Hypothalamus (tissue), 51 donors: ENCODE results near the gene TP73.
A peak's percentile ranks its signal among the peaks of the same experiment; 100 is the strongest.

Experiments
- DNase-seq, 51 donors: peaks; one replicate each; lab custom pipeline; 2025; lab: John Stamatoyannopoulos, UW

The TP73 gene

DNA sequence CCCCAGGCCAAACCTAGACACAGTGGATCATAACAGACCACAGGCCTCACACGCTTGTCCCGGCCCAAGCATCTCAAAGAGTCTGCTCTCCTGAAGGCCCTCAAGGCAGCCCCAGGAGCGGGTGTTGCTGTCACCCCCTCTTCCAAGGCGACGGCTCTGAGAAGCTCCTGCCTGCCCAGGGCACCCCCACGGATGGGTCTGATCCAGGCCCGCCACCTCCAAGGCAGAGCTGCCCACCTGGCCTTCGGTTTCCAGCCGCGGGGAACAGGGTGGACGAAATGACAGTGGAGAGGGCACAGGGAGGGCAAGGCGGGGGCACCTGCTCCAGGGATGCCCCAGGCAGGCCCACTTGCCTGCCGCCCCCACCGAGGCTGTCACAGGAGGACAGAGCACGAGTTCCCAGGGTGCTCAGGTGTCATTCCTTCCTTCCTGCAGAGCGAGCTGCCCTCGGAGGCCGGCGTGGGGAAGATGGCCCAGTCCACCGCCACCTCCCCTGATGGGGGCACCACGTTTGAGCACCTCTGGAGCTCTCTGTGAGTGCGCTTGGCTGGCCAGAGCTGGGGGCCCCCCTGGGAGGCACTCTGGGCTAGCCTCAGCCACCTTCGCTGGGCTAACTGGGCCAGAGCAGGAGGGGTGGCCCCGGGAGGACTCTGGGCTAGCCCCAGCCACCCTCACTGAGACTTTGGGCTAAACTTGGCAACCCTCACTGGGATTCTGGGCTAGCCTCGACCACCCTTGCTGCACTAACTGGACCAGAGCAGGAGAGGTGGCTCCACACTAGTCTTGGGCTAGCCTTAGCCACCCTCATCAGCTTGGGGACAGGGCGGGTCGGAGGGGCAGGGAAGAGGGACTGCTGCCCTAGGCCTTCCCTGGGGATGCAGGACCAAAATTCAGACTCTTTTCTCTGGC lies 29.8 kb downstream of the TP73 start:
- no peak for DNase-seq

DNA sequence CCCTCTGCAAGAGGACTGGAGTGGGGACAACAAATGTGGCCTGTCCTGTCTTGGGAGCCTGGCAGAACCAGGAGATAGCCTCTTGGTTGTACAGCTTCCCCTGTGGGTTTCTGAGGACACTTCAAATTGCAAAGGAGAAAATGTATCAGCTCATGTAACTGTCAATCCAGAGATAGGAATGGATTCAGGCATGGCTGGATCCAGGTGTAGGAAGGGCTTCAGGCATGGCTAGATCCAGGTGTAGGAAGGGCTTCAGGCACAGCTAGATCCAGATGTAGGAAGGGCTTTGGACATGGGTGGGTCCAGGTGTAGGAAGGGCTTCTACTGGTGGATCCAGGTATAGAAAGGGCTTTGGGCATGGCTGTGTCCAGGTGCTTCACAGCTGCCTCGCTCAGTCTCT lies 30.9 kb downstream of the TP73 start:
- no peak for DNase-seq

DNA sequence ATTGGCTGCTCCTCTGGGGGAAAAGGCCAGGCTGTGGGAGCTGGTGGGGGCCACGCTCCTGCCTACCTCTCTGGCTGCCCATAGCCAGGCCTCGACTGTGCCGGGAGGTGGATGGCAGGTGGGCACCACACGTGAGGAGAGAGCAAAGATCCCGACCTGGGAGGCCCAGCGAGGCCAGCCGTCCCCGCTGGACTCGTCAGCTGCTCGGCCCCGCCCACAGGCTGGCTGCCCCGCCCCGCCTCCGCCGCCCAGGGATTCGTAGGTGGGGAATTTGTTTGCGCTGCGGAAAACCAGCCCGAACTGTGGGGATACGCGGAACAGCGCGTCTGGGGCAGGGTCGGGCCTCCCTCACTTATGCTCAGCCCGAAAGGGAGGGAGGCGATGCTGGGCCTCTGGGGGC lies 31.7 kb downstream of the TP73 start:
- DNase-seq, result no peak

DNA sequence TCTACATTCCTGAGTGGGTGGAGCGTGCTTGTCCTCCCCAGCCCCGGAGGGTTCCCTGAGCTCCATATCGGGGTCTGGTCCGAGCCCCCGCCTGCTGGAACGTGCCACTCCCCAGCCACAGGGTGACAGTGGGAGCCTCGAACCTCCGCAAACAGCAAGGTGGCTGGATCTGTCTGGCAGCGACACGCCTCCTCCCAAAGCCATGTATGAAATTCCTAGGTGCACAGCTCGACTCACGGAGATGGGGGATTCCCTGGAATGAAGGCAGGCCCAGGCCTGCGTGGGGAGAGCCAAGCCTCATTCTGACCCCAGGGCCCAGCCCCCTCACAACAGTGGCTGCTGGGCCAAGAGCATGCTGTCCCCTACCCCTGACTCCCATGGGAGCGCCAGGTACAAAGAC lies 32.9 kb downstream of the TP73 start:
- DNase-seq, result no peak

DNA sequence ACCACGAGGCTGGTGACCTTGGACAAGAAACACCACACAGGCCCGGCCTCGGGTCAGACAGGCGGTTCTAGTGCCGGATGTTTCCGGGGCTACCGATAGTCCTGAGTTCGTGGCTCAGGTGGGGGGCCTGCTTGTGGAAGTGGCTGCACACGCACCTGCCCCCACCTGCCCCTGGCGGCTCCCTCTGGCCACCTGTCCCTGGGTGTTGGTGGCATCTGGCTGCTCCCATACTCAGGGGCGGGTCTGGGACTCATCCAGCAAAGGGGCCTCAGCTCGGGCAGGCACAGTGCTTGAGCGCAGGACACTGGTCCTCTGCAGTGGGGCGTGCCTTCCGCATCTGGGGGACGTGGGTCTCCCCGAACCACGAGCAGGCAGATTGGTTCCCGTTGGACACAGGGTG lies 33.6 kb downstream of the TP73 start:
- DNase-seq, result no peak

DNA sequence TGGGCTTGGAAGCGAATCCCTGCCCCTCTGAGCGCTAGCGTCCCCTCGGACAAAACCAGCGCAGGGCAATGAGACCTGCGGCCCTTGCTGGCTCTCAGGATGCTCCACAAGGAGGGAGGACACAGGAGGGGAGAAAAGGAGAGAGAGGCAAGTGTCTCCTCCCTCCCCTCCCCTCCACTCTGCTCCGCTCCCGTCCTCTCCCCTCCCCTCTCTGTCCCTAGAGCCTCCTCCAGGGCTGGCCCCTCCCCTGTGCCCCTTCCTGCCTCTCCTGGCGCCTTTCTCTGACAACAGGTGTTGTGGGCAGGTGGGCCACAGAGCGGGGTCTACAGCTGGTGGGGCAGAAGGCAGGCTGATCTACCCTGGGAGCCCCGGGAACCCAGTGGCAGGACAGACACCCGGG lies 35.2 kb downstream of the TP73 start:
- no peak for DNase-seq

DNA sequence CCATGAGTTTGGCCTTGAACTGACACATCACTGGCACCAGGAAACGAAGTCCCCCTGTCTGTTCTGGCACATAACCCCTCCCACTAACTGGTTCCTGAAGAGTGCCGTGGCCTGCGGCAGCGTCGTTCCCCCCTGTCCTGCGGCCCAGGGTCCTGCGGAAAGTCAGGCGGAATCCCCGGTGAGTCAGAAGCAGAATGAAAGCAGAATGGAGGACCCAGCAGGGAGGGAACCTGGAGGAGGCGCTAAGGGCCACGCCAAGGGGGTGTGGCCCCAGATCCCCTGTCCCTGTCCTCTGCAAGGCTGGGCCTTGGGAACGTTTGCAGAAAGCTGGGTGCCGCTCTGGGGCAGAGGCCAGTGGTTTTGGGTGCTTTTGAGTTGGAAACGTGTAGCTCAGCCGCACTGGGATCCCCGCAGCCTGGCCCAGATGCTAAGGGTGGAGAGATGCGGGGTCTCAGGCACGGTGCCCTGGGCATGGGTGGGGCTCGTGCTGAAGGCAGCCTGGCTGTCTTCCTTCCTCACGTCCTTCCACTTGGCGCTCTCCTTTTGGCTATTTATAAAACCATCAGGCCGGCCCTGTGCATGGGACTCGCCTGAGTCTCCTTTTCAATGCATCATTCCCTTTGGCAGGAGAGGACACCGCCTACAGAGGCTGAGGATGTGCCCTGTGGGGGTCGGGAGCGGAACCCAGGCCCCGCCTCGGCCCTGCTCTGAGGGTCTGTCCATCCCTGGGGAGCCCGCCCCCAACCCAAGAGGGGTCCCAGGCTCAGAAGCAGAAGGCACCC lies 36.2 kb downstream of the TP73 start:
- DNase-seq, result no peak

DNA sequence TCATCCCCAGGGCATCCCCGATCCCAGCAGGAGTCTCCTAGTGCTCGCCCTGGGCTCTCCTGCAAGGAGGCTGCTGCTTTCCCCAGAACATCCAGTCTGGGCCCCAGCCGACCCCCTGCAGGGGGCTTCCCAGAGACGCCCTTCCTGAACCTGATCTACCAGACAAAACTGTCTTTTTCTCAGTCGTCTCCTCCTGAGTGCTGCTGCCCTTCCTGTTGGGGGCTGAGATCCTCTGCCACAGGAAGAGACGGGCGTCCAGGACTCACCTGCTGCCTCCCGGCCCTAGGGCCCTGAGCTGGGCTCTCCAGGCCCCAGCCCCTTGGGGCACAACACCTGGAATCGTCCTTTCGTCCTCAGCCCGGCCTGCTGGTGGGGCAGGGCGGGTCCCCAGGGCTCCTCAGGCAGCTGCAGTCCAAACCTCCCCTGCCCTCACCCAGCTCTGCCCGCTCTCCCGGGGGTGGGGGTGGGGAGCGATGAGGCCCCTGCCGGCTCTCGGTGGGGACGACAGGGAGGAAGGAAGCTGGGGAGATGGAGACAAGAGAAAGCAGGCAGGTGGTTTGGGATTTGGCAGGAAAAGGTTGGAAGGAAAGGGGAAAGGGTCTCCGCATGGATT lies 36.9 kb downstream of the TP73 start:
- DNase-seq, result no peak

DNA sequence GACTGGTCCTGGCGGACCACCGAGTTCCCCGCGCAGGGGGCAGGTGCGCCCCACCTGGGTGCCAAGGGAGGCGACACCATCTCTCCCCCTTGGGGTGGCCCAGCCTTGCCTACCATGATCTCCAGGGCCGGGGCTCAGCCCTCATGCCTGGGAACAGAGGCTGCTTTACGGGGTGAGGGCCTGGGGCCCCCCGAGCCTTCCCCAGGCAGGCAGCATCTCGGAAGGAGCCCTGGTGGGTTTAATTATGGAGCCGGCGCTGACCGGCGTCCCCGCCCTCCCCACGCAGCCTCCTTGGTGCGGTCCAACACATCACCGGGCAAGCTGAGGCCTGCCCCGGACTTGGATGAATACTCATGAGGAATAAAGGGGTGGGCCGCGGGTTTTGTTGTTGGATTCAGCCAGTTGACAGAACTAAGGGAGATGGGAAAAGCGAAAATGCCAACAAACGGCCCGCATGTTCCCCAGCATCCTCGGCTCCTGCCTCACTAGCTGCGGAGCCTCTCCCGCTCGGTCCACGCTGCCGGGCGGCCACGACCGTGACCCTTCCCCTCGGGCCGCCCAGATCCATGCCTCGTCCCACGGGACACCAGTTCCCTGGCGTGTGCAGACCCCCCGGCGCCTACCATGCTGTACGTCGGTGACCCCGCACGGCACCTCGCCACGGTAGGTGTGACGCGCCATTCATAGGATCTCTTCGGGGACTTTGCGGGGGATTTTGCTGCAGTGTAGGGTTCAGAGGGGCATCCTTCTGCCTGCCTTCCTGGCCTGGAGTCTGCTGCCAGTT lies 38.2 kb downstream of the TP73 start:
- DNase-seq, result no peak

DNA sequence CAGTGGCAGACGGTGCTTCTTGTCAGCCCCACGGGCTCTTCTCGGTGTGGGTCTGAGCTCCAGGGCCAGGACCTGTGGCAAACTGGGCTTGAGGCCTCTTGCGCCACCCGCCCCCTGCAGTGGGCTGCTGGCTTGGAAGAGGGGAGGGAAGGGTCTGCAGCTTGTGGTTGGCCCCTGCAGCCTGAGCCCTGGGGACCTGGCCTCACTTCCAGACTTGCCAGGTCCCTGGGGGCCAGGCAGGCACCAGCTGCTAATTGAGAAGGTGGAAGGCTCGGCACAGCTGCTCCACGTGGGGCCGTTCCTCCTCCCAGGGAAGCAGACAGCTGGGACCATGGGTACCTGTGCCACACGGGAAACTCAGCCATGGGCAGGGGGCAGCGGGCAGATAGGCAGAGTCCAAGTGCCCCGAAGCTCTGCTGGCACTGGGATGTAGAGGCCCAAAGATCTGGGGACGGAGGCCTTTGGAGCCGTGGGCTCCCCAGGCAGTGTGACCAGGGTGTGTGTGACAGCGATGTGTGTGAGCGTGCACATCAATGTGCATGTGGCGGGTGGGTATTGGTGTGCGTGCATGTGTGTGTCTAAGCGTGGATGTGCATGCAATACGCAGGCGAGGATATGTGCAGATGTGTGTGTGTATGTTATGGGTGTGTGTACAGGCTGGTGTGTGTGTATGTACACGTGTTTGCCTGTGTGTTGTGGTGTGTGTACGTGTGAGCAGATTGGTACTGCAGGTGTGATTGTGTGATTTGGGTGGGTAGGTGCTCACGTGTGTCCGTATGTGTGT lies 39.3 kb downstream of the TP73 start:
- DNase-seq, result no peak

DNA sequence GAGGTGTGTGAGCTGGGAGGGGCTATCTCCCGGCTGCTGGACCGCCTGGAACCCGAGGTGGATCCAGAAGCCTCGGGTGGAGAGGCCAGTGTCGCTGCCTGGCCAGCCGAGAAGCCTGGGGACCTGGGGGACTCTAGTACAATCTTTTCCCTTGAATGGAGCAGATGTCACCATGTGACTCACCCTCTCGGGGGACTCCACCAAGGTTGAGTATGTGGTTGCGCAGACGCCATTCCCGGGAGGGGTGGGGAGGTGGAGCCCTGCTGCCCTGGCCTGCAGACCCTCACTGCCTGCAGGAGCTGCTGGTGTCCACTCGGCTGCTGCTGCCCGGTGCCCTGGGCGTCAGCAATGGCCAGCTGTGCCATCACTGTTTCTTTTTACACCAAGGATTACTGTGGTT lies 40.3 kb downstream of the TP73 start:
- no peak for DNase-seq

DNA sequence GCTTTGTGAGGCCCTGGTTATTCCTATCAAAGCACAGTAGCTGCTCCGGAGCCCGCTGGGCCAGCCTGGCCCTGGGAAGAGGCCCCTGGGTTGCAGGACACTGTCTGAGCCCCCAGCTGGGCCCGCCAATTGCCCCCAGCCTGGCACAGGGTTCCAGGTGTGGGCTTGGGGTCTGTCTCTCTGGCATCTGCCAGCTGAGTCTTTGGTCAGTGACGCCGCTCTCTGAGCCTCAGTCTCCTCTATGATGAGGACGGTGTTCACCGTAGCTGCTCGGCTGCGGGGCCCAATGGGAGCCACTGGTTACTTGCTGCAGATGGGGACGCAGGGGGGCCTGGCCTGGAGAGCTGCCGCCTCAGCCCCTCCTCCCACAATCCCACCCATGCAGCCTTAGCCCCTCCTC lies 41.0 kb downstream of the TP73 start:
- no peak for DNase-seq

DNA sequence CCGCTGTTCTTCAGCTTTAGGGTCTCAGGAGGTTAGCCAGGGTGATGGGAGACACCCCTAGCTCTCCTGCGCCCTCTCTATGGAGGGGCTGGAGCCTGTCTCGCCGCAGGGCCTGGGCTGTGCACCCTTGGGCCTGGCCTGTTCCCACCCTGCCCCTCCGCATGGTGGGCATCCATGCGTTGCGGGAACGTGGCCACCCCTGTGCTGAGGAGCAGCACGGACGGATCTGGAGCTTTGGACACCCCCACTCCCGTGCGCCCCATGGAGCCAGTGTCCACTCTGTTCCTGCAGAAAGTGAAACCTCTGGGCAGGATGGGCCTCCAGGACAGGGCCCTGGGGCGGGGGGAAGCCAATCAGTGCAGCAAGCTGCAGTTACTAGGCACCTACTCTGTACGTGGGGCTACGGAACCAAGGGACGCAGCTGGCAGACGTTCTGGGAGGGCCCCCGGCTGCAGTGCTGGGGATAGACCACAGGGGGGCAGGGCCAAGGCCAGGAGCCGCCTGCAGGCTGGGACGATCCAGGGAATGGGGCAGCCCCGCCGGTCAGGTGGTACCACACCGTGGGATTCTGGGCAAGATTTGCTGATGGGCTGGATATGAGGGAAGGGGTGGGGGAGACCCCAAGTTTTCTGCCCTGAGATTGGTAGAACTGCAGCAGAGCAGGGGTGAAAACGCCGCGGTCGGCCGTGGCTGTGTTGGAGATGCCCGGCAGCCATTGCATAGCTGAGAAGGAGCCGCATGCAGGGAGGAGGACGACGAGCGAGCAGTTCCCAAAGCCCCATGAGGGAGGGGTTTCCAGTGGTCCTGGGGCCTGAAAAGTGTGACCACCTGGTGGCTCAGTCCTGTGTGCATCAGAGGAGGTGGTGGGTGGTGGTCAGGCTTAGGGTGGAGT lies 43.3 kb downstream of the TP73 start:
- peak in 36 of 51 donors; percentile 10 to 77 (median 37) for DNase-seq

DNA sequence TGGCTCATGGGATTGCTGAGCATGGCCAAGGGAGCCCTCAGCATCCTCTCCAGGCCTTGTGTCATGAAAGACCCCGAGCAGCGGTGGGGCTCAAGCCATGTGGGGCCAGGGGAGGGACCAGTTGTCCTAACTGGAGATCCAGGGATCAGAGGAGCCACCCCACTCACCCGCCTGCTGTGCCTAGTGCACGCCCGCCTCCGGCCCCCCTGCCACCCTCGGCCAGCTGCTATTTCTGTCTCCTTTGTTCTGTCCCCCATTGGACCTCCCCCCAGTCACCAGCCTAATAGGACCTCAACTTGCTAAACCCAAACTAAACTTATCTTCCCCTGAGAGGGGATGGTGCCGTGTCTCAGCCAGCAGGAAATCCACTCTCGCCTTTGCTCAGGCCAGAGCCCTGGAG lies 44.4 kb downstream of the TP73 start:
- DNase-seq, result no peak

DNA sequence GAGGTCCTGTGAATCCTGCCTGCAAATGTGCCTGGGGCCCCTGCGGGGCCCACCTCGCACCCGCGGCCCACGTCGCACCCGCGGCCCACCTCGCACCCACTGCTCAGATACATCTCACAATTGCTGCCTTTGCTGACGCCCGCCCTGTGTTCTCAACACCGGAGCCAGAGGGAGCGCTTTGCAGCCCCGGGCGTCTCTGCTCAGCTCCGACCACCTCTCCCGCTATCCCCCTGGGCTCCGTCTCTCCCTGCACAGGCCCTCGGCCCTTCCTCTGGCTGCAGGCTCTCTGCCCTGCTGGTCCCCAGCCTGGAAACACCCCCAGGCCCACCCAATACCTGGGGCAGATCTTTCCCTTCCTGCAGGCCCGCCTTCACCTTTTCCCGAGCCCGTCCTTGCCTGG lies 44.8 kb downstream of the TP73 start:
- DNase-seq, result no peak

DNA sequence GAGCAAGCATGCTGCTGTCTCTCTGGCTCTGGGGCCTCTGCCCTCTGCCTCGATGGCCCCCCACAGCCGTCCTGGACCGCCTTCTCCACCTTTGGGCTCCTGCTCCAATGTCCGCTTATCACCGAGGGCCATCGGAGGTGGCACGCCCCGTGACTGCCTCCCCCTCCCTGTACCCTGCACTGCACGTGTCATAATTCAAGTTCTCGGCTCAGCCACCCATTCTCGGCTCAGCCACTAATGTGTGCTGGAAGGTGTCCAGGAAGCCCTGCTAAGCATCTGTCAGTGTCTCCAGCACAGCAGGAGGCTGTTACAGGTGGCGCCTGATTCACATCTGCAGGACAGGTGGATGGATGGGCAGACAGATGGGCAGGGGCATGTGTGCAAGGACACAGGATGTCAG lies 45.5 kb downstream of the TP73 start:
- no peak for DNase-seq

DNA sequence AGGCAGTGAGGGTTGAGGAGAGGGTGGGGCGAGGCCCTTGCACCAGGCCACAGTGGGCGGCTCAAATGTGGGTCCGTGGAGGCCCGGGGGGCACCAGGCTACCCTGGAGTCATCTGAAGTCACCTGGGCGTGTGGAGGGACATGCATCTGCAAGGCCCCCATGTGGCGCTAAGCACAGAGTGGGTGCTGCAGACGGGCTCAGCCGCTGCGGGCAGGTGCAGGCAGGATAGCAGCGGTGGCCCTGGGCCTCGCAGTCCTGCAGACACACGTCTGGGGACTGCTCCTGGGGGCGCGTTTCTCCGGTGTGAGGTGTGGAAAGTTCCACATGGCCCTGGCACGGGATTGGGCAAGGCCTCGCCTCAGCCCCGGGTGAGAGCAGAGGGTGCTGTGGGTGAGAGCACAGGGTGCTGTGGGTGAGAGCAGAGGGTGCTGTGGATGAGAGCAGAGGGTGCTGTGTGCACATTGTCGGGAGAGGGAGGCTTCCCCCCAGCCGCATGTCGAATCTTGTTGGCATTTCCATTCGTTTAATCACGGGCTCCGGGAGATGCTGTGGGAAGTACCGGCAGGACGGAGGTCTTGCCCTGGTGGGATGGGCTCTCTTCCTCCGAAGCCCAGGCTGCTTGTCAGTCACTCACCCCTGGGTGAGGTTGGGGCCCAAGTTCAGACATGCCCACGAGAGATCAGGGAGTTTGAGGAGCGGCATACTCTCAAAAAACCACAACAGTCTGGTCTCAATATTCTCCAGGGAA lies 46.5 kb downstream of the TP73 start:
- DNase-seq, result no peak

DNA sequence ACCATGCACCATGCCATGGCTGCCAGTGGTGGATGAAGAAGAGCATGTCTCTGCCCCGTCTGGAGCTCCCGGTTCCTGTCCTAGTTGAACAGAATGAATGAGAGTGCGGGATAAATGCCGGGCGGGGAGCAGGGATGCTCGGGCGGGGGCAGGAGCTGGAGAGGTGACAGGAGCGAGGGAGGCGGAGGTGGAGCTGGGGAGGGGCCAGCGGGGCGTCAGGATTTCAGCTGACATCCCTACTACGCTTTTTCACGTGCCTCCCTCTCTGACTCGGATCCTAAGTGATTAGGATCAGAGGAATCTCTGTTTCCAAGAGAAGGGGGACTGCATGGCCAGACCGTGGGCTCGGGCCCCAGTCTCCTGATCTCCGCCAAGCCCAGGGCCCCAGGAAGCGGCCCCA lies 47.3 kb downstream of the TP73 start:
- no peak for DNase-seq
